KOPT-K1 (cell line): Measurements from ENCODE around the gene ZYX.

ENCODE experiments used
- H3K27ac ChIP-seq: fragments of 200-600 bp; sonication (generic); 2 replicates; pipeline ENCODE4 v1.5.1; 2016; ENCODE audit warnings: antibody characterized with exemption, mild to moderate bottlenecking, low read depth, low read length; ENCODE audit not compliant: poor library complexity, severe bottlenecking
- H3K36me3 ChIP-seq: fragments of 200-600 bp; sonication (generic); 2 replicates; pipeline ENCODE4 v1.5.1; 2017; ENCODE audit warnings: antibody characterized with exemption, mild to moderate bottlenecking, low read length, moderate library complexity; ENCODE audit not compliant: insufficient read depth
- H3K9me3 ChIP-seq: fragments of 200-600 bp; sonication (generic); 2 replicates; pipeline ENCODE4 v1.5.1; 2017; ENCODE audit warnings: antibody characterized with exemption, low read length, mild to moderate bottlenecking; ENCODE audit not compliant: insufficient read depth, poor library complexity, severe bottlenecking

The ZYX gene

DNA sequence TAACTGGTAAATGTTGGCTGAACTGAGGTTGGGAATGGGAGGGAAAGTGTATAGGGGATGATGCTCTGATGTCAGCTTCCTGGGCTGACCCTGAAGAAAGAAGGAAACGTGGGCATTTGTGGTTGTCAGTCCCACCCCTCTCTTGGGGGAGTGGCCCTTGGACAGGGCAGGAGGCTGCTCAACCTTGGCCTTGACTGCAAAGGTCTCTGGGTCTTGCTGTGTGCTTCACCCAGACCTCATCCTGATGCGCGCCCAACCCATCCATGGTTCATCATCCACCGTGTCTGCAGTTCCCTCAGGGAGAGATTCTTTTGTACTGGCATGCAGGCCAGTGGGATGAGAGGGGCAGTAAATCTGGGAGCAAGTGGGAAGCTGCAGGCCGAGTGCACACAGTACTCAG, 4.7 kb upstream of the ZYX start:
- Histone ChIP-seq H3K27ac (no peak overlapping the region), H3K36me3 (no peaks in the 10 kb centered on the region), H3K9me3 (no peaks in the 10 kb centered on the region)

DNA sequence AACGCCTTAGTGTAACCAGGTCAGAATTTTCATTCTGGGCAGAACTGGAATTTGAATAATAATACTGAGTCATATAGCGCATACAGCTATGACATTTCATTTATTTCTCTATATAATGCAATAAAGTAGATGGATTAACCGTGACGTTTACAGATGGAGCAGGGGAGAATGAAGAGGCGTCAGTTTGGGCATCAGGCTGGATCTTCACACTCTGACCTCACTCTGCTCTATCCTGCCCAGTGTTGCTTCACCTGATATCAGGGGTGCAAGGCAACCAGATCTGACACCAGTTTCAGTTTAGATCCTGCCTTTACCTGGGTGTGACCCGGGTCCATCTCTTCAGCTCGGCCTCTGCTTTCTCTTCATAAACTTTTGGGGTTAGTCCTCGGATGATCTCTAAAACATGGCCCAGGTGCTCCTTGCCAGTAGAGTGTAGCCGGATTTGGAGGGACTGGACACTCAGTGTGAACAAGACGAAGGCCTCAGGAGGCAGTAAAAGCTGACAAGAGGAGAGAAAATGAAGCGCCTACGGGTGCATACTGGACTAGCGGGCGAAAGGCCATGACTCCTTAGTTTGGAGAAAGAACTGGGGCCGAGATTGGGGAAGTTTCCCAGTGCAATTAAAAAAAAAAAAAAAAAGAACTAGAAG, 1.4 kb upstream of the ZYX start:
- Histone ChIP-seq H3K36me3 (no peaks in the 10 kb centered on the region), H3K9me3 (no peaks in the 10 kb centered on the region), H3K27ac (no peak overlapping the region)

DNA sequence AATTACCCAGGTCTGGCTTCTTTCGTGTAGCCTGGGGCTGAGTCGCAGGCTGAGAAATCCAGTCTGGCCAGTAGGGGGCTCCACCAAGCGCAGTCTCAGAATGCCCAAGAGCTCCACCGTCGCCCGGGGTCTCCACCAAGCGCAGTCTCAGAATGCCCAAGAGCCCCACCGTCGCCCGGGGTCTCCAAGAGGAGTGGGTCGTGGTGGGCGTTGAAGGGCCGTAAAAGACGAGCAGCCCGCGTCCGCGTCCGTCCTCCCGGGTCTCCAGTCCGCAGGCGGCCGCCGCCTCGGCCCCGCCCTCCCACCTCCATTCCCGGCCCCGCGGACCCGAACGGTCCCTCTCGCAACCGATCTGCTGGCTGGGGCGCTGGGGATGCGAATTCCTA, 892 bp upstream of the ZYX start:
- H3K36me3 ChIP-seq = no peaks in the 10 kb centered on the region
- peak overlapping the region; percentile 59 for H3K27ac ChIP-seq
- no peaks in the 10 kb centered on the region for H3K9me3 ChIP-seq

DNA sequence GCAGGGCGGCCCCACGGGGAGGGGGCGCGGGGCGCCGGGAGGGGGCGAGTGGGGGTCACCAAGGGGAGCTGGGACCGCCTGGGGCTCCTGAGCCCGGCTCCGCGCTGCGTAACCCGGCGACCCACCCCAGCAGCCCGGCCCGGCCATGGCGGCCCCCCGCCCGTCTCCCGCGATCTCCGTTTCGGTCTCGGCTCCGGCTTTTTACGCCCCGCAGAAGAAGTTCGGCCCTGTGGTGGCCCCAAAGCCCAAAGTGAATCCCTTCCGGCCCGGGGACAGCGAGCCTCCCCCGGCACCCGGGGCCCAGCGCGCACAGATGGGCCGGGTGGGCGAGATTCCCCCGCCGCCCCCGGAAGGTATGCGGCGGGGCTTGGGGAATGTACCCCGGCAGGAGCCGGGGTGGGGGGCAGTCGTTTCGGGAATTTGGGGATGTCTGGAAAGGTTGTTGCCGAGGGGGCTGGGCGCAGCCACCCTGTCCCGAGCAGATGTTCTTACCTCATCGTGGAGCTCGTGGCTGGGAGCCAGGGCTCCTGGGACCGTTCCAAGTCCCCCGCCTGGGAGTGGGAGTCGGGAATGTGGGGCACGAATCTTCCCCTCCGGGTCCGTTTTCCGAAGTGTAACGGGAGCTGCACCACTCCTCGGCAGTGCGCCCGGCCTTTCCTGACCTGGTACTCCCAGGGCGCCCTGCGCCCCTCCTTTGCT, 431 bp downstream of the ZYX start:
- Histone ChIP-seq H3K9me3 (no peaks in the 10 kb centered on the region), H3K36me3 (no peaks in the 10 kb centered on the region), H3K27ac (peak overlapping the region; percentile 59)

DNA sequence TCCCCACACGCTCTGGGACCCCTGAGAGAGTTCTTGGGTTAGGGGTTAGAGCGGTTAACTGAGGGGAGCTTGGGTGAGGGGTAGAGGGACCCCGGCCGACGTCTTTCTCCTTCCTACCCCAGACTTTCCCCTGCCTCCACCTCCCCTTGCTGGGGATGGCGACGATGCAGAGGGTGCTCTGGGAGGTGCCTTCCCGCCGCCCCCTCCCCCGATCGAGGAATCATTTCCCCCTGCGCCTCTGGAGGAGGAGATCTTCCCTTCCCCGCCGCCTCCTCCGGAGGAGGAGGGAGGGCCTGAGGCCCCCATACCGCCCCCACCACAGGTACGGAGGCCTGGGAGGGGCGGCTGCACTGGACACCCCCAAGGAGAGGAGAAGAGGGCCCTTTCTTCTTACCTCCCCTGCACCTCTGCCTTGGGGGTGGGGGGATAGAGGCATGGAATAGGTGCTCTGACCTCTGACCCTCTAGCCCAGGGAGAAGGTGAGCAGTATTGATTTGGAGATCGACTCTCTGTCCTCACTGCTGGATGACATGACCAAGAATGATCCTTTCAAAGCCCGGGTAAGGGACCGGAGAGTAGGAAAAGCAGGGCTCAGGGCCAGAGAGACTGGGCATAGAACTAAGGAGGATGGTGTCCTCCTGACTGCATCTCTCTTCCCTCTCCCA, 1.1 kb downstream of the ZYX start:
- Histone ChIP-seq H3K27ac (no peak overlapping the region), H3K36me3 (no peaks in the 10 kb centered on the region), H3K9me3 (no peaks in the 10 kb centered on the region)

DNA sequence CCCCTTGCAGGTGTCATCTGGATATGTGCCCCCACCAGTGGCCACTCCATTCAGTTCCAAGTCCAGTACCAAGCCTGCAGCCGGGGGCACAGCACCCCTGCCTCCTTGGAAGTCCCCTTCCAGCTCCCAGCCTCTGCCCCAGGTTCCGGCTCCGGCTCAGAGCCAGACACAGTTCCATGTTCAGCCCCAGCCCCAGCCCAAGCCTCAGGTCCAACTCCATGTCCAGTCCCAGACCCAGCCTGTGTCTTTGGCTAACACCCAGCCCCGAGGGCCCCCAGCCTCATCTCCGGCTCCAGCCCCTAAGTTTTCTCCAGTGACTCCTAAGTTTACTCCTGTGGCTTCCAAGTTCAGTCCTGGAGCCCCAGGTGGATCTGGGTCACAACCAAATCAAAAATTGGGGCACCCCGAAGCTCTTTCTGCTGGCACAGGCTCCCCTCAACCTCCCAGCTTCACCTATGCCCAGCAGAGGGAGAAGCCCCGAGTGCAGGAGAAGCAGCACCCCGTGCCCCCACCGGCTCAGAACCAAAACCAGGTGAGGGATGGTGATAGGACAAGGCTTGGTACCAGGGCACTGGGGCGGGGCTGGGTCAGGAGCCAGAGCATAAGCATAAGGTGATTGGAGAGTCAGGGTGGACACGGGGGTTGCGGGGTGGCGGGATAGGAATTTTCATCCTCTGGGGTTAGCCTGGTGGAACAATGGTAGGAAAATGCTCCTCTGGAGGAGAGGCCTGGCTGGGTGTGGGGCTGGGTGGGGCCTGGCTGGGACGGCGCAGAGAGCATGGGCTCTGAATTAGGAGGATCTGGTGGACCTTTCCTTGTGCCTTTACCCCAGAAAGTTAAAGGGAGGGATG, 1.9 kb downstream of the ZYX start:
- Histone ChIP-seq H3K9me3 (no peaks in the 10 kb centered on the region), H3K36me3 (no peaks in the 10 kb centered on the region), H3K27ac (no peak overlapping the region)

DNA sequence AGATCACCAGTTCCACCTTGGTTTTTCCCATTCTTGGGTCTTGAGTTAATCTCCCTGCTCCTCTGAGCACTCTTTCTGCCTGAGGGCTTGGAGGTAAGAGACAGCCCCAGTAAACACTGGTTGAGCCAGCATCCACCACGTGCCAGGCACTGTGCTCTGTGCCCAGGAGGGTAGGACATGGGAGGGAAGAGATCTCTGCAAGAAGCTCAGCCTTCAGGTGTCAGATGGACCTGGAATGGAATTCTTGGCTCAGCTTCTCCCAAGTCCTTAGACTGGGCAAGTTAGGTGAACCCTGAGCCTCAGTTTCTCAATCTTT, 2.5 kb downstream of the ZYX start:
- H3K27ac ChIP-seq = no peak overlapping the region
- H3K36me3 ChIP-seq = no peaks in the 10 kb centered on the region
- H3K9me3 ChIP-seq = no peaks in the 10 kb centered on the region

DNA sequence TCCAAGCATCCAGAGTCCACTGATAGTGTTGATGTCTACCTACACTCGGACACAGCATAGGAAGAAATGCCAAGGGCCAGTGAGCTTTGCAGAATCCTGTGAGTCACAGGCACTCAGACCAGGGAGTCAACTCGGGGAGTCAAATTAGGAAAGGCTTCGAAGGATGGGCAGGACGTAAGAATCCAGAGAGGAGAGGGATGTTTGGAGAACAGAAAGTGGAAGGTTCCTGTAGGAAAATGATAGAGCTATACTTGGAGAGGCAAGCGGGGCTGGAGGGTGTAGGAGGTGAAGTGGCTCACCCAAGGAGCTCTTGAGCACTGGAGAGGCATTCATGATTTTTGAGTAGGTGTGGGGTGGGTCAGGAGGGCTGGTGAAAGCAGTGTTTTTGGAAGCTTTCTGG, 3.0 kb downstream of the ZYX start:
- no peaks in the 10 kb centered on the region for H3K9me3 ChIP-seq
- no peaks in the 10 kb centered on the region for H3K36me3 ChIP-seq
- H3K27ac ChIP-seq = no peak overlapping the region

DNA sequence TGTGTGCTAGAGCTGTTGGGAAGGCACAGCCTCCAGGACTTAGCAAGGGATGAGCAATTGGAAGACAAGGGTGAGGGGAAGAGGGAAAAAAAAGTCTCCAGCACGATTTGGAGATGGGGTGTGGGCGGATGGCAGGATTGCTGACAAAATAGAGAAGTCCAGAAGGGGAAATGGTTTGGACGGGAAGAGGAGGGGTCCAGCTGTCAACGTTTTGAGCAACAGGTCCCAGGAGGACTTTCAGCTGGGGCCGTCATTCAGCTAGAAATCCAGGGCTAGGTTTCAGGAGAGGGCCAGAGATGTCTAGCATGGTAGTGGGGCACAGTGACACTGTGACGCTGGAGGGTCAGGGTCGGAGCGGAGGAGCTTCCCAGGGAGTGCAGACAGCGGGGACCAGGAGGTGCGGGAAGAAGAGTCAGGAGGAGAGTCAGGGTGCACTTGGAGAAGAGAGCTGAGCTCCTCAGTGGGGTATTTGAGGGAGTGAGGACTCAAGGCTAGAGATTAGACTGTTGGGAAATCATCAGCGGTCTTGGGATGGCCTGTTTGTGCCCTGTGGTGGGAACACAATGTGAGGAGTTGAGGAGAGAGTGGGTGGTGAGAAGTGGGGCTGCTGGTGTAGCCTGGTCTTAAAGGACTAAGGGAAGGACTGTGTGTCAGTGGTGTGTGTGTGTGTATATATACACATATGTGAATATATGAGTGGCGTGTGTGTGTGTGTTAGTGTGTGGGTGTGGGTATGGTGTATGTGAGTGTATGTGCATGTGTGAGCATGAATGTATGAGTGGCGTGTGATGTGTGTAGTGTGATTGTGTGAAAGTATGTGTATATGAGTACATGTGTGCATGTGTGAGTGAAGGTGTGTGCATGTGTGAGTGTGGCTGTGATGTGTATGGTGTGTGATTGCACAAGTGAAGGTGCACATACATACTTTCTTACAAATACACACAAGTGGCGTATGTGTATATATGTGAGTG, 3.8 kb downstream of the ZYX start:
- H3K9me3 ChIP-seq = no peaks in the 10 kb centered on the region
- no peak overlapping the region for H3K27ac ChIP-seq
- no peaks in the 10 kb centered on the region for H3K36me3 ChIP-seq

DNA sequence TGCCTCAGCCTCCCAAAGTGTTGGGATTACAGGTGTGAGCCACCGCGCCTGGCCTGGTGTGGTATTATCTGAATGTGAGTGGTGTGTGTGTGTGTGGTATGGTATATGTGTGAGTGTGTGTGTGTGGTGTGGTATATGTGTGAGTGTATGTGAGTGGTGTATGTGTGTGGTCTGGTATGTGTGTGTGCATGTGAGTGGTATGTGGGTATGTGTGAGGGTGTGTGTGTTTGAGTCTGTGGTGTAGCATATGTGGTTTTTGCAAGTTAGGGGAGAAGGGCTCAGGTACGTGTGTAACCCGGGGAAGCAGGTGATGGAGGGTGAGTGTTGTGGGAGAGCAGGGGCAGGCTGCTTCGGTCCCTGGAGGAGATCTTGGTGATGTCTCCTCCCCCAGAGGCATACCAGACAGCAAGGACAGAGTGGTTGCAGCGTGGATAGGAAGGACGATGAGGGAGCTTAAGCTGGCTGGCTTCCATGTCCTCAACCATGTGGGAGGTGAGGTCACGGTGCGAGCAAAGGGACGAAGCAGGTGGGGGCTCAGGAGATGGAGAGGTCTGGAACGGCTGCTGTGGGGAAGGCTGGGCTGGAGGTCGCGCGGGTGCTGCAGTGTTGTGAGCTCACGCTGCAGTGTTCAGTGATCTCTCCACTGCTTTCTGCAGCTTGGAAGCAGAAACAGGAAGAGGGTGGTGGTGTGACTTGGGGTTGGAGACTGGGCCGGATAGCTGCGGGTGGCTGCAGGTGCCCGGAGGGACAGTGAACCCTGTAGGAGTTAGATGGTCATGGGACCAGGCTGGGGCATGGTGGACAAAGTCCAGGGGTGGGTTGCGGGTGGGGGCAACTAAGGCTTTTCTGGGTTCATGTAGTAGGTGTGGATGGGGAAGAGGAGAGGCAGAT, 5.0 kb downstream of the ZYX start:
- H3K9me3 ChIP-seq = no peaks in the 10 kb centered on the region
- peak overlapping the region; percentile 56 for H3K27ac ChIP-seq
- H3K36me3 ChIP-seq = no peaks in the 10 kb centered on the region

DNA sequence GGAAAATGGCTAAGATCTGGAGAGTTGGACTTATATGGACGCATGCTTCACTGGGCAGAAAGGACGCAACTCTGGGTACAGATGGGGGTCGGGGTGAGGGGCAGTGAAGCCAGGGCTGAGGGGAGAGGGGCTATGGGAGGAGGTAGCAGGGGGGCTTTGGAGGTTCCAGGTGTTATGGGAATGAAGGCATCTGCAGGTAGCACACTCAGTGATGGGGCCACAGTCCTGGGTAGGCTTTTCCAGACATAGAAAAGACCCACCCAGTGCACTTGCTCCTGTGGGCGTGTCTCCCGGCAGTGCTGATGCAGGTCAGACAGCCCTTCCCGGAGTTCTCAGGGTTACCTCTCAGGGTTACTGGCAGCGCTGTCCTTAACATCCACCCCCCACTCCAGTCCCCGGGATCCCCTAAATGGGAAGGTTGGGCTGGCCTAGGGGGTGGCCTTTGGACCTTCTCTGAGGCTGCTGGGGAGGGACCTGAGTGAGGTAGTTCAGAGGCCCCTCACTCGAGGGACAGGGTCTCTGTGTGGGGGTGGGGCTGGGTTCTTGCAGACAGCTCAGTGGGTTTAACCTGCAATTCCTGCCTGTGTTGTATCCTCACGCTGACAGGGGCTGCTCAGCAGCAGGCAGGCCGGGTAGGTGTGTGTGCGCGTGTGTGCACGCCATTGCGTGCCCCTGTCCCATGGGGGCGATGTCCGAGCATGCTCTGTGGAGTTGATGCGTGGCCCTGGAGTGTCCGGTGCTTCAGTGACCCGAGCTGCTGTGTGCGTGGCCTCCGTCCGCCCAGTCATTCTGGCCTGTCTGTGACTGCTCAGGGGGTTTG, 6.2 kb downstream of the ZYX start:
- Histone ChIP-seq H3K36me3 (no peaks in the 10 kb centered on the region), H3K27ac (no peak overlapping the region)

DNA sequence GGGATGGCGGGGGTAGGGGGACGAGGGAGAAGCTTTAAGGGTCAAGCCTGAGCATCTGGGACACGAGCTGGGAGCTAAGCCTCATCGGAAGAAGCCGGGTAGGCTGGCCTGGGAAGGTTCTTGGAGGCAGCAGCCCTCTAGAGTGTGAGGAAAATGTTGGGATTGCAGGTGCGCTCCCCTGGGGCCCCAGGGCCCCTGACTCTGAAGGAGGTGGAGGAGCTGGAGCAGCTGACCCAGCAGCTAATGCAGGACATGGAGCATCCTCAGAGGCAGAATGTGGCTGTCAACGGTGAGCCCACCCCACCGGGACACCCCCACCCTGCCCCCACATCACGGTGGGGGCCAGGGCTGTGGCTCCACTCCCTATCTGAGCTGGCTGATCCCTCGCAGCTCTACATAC, 6.9 kb downstream of the ZYX start:
- H3K9me3 ChIP-seq = no peaks in the 10 kb centered on the region
- H3K36me3 ChIP-seq = no peaks in the 10 kb centered on the region
- no peak overlapping the region for H3K27ac ChIP-seq

More for the DNA sequence above, 6.2 kb downstream of the ZYX start:
- no peaks in the 10 kb centered on the region for H3K9me3 ChIP-seq

DNA sequence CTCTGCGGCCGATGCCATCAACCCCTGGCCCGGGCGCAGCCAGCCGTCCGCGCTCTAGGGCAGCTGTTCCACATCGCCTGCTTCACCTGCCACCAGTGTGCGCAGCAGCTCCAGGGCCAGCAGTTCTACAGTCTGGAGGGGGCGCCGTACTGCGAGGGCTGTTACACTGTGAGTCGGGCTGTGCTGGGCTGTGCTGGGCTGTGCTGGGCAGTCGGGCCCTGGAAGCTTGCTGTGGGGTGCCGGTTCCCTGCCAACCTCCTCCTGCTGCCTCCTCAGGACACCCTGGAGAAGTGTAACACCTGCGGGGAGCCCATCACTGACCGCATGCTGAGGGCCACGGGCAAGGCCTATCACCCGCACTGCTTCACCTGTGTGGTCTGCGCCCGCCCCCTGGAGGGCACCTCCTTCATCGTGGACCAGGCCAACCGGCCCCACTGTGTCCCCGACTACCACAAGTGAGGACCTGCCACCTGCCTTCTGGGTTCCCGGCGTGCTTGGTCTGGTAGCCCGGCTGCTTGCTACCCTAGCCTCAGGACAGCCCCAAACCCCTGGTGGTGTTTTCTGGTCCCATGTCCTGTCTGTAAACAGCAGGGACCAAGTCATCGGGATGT, 7.5 kb downstream of the ZYX start:
- no peaks in the 10 kb centered on the region for H3K9me3 ChIP-seq
- H3K36me3 ChIP-seq = no peaks in the 10 kb centered on the region
- no peak overlapping the region for H3K27ac ChIP-seq
